ENCODE measurements around the gene NAGS. TPM values are rescaled to one million over a fixed set of nuclear protein-coding genes. Genes with fewer than 3 reads are reported as not detected.
"Not testable (repeated sequence)": the region's sequence is repeated elsewhere in the genome, so short reads cannot be mapped to it uniquely, and the experiment has no call there.

Gene NAGS
- total RNA-seq, 1 experiment from 2014 or later: 1.6 TPM

GRCh38 chr17:44014133-44014436 lies 9.7 kb downstream of the NAGS start:
- H3K9me3 Mint-ChIP-seq (ENCODE audit: low read depth, unreplicated experiment): no peaks in the 10 kb centered on the region
- CTCF ChIA-PET: interaction anchor here (1.0 to 1.1 kb wide), 2 partner anchors 70 to 154 kb away, joined by 3 read pairs; no protein-coding TSS in a partner anchor
- H3K36me3 Mint-ChIP-seq (ENCODE audit: insufficient read depth, unreplicated experiment): peaks cover 51% of the 10 kb centered on the region
- H3K4me3 Mint-ChIP-seq (ENCODE audit: low read depth, unreplicated experiment): peak overlapping the region; percentile 96
- peak overlapping the region; percentile 93 for H3K27ac Mint-ChIP-seq (ENCODE audit: unreplicated experiment)
- no peaks in the 10 kb centered on the region for H3K4me1 Mint-ChIP-seq (ENCODE audit: low read depth, unreplicated experiment)
- no peak for DNase-seq
- TF ChIP-seq, protein P1, sequence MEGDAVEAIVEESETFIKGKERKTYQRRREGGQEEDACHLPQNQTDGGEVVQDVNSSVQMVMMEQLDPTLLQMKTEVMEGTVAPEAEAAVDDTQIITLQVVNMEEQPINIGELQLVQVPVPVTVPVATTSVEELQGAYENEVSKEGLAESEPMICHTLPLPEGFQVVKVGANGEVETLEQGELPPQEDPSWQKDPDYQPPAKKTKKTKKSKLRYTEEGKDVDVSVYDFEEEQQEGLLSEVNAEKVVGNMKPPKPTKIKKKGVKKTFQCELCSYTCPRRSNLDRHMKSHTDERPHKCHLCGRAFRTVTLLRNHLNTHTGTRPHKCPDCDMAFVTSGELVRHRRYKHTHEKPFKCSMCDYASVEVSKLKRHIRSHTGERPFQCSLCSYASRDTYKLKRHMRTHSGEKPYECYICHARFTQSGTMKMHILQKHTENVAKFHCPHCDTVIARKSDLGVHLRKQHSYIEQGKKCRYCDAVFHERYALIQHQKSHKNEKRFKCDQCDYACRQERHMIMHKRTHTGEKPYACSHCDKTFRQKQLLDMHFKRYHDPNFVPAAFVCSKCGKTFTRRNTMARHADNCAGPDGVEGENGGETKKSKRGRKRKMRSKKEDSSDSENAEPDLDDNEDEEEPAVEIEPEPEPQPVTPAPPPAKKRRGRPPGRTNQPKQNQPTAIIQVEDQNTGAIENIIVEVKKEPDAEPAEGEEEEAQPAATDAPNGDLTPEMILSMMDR (IDR thresholded peaks at IDR 0.05; ENCODE audit: unreplicated experiment): no peak
- intact Hi-C loops (cut with micrococcal nuclease; ENCODE audit: unreplicated experiment): no loop called here
- no TSS peak for BruUV-seq (replicated peaks)
- no peaks in the 10 kb centered on the region for H3K27me3 Mint-ChIP-seq (ENCODE audit: unreplicated experiment)

DNA sequence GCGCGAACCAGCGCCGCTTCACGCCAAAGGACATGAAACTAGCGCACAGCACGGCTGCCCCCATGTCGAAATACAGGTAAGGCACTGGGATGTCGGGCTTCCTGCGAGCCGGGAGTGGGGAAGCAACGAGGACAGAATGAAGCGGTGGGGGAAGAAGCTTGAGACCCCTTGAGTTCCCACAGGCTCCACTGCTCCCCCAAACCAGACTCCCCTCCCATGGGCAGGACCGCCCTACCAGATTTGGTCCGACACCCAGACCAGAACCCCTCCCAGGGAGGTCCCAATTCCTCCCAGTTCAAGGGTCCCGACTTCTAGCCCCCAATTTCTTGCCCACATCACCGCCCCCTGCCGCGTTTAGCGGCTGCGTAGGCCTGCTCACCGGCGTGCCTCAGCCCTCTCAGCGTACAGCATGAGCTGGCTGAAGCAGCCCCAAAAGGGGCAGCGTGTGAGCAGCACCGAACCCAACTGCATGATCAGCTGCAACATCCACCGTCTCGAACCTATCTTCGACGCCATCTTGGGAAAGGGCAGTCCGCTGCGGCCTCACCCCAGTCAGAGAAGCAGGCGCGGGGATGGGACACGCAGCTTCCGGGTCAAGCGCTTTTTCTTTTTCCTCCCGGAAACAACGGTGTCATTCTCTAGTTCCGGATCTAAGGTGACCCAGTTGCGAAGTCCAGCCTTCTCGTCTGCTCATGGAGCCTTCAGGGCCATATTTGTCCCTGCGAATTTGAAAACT lies 10.2 kb downstream of the NAGS start, which contains the start of gene TMEM101:
TSS of gene TMEM101 (minus strand) at position 527 of the 736 bp plus-strand sequence. CDS start at position 516, 11 bp downstream.
- H3K27me3 Mint-ChIP-seq (ENCODE audit: unreplicated experiment): no peaks in the 10 kb centered on the region
- peak within 1 kb of the TSS; percentile 93 for H3K27ac Mint-ChIP-seq (ENCODE audit: unreplicated experiment)
- TF ChIP-seq, protein P1 (IDR thresholded peaks at IDR 0.05; ENCODE audit: unreplicated experiment): no peak
- intact Hi-C loops (cut with micrococcal nuclease; ENCODE audit: unreplicated experiment): no loop called here
- H3K4me1 Mint-ChIP-seq (ENCODE audit: low read depth, unreplicated experiment): no peaks in the 10 kb centered on the region
- peak within 1 kb of the TSS; percentile 96 for H3K4me3 Mint-ChIP-seq (ENCODE audit: low read depth, unreplicated experiment)
- DNase-seq: peak; percentile 93
- peaks cover 49% of the 10 kb centered on the region for H3K36me3 Mint-ChIP-seq (ENCODE audit: insufficient read depth, unreplicated experiment)
- CTCF ChIA-PET: interaction anchor here (1.0 to 1.1 kb wide), 2 partner anchors 71 to 154 kb away, joined by 3 read pairs; no protein-coding TSS in a partner anchor
- H3K9me3 Mint-ChIP-seq (ENCODE audit: low read depth, unreplicated experiment): no peaks in the 10 kb centered on the region
- no TSS peak for BruUV-seq (replicated peaks)

DNA sequence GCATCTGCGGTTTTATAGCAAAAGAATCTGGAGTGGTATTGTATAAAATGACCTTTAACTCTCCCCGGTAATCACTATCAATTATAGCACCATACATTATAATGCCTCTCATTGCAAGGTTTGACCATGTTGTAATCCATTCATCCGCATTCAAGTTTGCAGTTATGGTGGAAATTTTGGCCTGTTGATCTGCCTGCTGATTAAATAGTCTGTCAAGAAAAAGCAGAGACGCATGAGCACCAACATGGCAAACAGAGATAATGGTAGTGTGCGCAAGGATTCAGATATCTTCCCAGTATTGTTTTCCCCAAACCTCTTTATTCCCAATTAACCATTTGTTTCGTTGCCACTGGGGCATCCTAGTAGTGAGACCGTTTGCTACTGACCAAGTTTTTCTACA lies 16.8 kb downstream of the NAGS start:
- intact Hi-C loops (cut with micrococcal nuclease; ENCODE audit: unreplicated experiment); H3K4me1 Mint-ChIP-seq (ENCODE audit: low read depth, unreplicated experiment); DNase-seq; BruUV-seq (replicated peaks); H3K27ac Mint-ChIP-seq (ENCODE audit: unreplicated experiment); H3K9me3 Mint-ChIP-seq (ENCODE audit: low read depth, unreplicated experiment); CTCF ChIA-PET; H3K4me3 Mint-ChIP-seq (ENCODE audit: low read depth, unreplicated experiment); H3K27me3 Mint-ChIP-seq (ENCODE audit: unreplicated experiment): not testable (repeated sequence)
- peaks cover 66% of the 10 kb centered on the region for H3K36me3 Mint-ChIP-seq (ENCODE audit: insufficient read depth, unreplicated experiment)

GRCh38 chr17:44022246-44022645 lies 17.8 kb downstream of the NAGS start:
- intact Hi-C loops (cut with micrococcal nuclease; ENCODE audit: unreplicated experiment): no loop called here
- Mint-ChIP-seq H3K27ac (ENCODE audit: unreplicated experiment) (no peak overlapping the region), H3K4me1 (ENCODE audit: low read depth, unreplicated experiment) (no peaks in the 10 kb centered on the region), H3K36me3 (ENCODE audit: insufficient read depth, unreplicated experiment) (peaks cover 58% of the 10 kb centered on the region), H3K9me3 (ENCODE audit: low read depth, unreplicated experiment) (no peaks in the 10 kb centered on the region), H3K4me3 (ENCODE audit: low read depth, unreplicated experiment) (no peak overlapping the region), H3K27me3 (ENCODE audit: unreplicated experiment) (no peaks in the 10 kb centered on the region)
- TF ChIP-seq, protein P1 (IDR thresholded peaks at IDR 0.05; ENCODE audit: unreplicated experiment): no peak
- BruUV-seq (replicated peaks): no TSS peak
- CTCF ChIA-PET: no interaction called here
- no peak for DNase-seq

Data from Calu3 (cell line).